Mesothelial cell of epicardium (in vitro differentiated cells): ENCODE measurements around the gene MXI1. TPM values are rescaled to one million over a fixed set of nuclear protein-coding genes. Genes with fewer than 3 reads are reported as not detected.

Experiments used
- DNase-seq, 2 experiments: peaks; one replicate each; pipeline ENCODE4 v3.0.0; 2021; ENCODE audit warnings: low spot score in 2 of 2; ENCODE audit not compliant: unreplicated experiment in 2 of 2
- H3K27ac Mint-ChIP-seq: 2 replicates; pipeline ENCODE4 v1.8.0; 2021; ENCODE audit warnings: mixed read lengths
- H3K27me3 Mint-ChIP-seq: 2 replicates; pipeline ENCODE4 v1.8.0; 2021; ENCODE audit warnings: low read depth, mixed read lengths
- H3K36me3 Mint-ChIP-seq: 2 replicates; pipeline ENCODE4 v1.8.0; 2021; ENCODE audit warnings: mixed read lengths
- H3K4me1 Mint-ChIP-seq: 2 replicates; pipeline ENCODE4 v1.8.0; 2021; ENCODE audit warnings: mixed read lengths
- H3K4me3 Mint-ChIP-seq: 2 replicates; pipeline ENCODE4 v1.8.0; 2021; ENCODE audit warnings: mild to moderate bottlenecking, moderate library complexity, mixed read lengths
- H3K9me3 Mint-ChIP-seq: 2 replicates; pipeline ENCODE4 v1.8.0; 2021; ENCODE audit warnings: mixed read lengths
- CTCF ChIP-seq: fragments of 200-600 bp; sonication (generic); IDR thresholded peaks from one replicate; pipeline ENCODE4 v1.5.0; 2021; ENCODE audit warnings: antibody characterized with exemption; ENCODE audit not compliant: unreplicated experiment
- total RNA-seq: library from RNA; stranded (reverse); gene quantifications from 3 replicates; pipeline ENCODE4 v1.2.1, GENCODE V29; 2021

MXI1 gene
- total RNA-seq, 1 donor from 2014 or later: 30.6 TPM

GRCh38 chr10:110203500-110204455 lies 3.6 kb upstream of the MXI1 start:
- Mint-ChIP-seq H3K9me3 (no peaks in the 10 kb centered on the region), H3K27ac (no peak overlapping the region), H3K4me3 (no peak overlapping the region), H3K27me3 (peaks cover 12% of the 10 kb centered on the region), H3K36me3 (no peaks in the 10 kb centered on the region), H3K4me1 (no peaks in the 10 kb centered on the region)
- no peak for TF ChIP-seq CTCF
- no peak for DNase-seq

- no peak overlapping the region for H3K27ac Mint-ChIP-seq
- H3K4me3 Mint-ChIP-seq: no peak overlapping the region
Measured at GRCh38 chr10:110205051-110205675, 2.2 kb upstream of the MXI1 start.

GRCh38 chr10:110207805-110208613 lies 604 bp downstream of the MXI1 start:
- H3K4me1 Mint-ChIP-seq: peaks cover 11% of the 10 kb centered on the region

More at GRCh38 chr10:110205051-110205675, 2.2 kb upstream of the MXI1 start:
- no peak for DNase-seq
- Mint-ChIP-seq H3K9me3 (no peaks in the 10 kb centered on the region), H3K27me3 (peaks cover 10% of the 10 kb centered on the region), H3K36me3 (no peaks in the 10 kb centered on the region), H3K4me1 (no peaks in the 10 kb centered on the region)
- TF ChIP-seq CTCF: no peak

GRCh38 chr10:110208614-110209453 lies 1.4 kb downstream of the MXI1 start:
- peaks cover 1% of the 10 kb centered on the region for H3K36me3 Mint-ChIP-seq
- peaks cover 10% of the 10 kb centered on the region for H3K27me3 Mint-ChIP-seq
- DNase-seq: no peak
- no peak for TF ChIP-seq CTCF
- H3K4me3 Mint-ChIP-seq: peak overlapping the region; percentile 97
- H3K4me1 Mint-ChIP-seq: peaks cover 11% of the 10 kb centered on the region
- no peaks in the 10 kb centered on the region for H3K9me3 Mint-ChIP-seq
- peak overlapping the region; percentile 95 for H3K27ac Mint-ChIP-seq

More at GRCh38 chr10:110207805-110208613, 604 bp downstream of the MXI1 start:
- TF ChIP-seq CTCF: no peak
- peaks cover 10% of the 10 kb centered on the region for H3K27me3 Mint-ChIP-seq
- peak overlapping the region; percentile 97 for H3K4me3 Mint-ChIP-seq
- H3K27ac Mint-ChIP-seq: peak overlapping the region; percentile 86
- H3K36me3 Mint-ChIP-seq: no peaks in the 10 kb centered on the region
- DNase-seq: peak in 1 of 2 experiments; percentile 57
- no peaks in the 10 kb centered on the region for H3K9me3 Mint-ChIP-seq
